Measurements from ENCODE around the gene SKA3. TPM values are rescaled to one million over a fixed set of nuclear protein-coding genes. Genes with fewer than 3 reads are reported as not detected.
"Not testable (repeated sequence)": the region's sequence is repeated elsewhere in the genome, so short reads cannot be mapped to it uniquely, and the experiment has no call there.

SKA3 gene
- total RNA-seq, 4 donors from 2014 or later, result 0.49 to 20.9 TPM; not detected in 2

- no peak overlapping the region for H3K27ac ChIP-seq
- intact Hi-C loops (cut with DNase I; ENCODE audit: low total_unique reads), result no loop called here
- H3K4me3 ChIP-seq, result no peak overlapping the region
- no peak for DNase-seq
- H3K27me3 ChIP-seq, result no peaks in the 10 kb centered on the region
- no peaks in the 10 kb centered on the region for H3K36me3 ChIP-seq
- TF ChIP-seq POLR2A (IDR thresholded peaks at IDR 0.05) (no peak), CTCF (IDR thresholded peaks at IDR 0.05) (no peak)
- no peaks in the 10 kb centered on the region for H3K4me1 ChIP-seq
- peaks cover 0 to 4% of the 10 kb centered on the region in 2 donors for H3K9me3 ChIP-seq
Observed at GRCh38 chr13:21218351-21219035, 42.1 kb upstream of the SKA3 start.

- TF ChIP-seq CTCF (IDR thresholded peaks at IDR 0.05) (no peak), POLR2A (IDR thresholded peaks at IDR 0.05) (no peak)
- intact Hi-C loops (cut with DNase I; ENCODE audit: low total_unique reads), result no loop called here
- H3K4me1 ChIP-seq, result no peaks in the 10 kb centered on the region
- no peak overlapping the region for H3K4me3 ChIP-seq
- H3K36me3 ChIP-seq, result no peaks in the 10 kb centered on the region
- H3K27ac ChIP-seq, result no peak overlapping the region
- DNase-seq, result no peak
- H3K27me3 ChIP-seq, result no peaks in the 10 kb centered on the region
- no peaks in the 10 kb centered on the region for H3K9me3 ChIP-seq
Observed at GRCh38 chr13:21216332-21216731, 40.0 kb upstream of the SKA3 start.

- H3K27ac ChIP-seq; H3K4me3 ChIP-seq; intact Hi-C loops (cut with DNase I; ENCODE audit: low total_unique reads); H3K9me3 ChIP-seq; H3K4me1 ChIP-seq; H3K36me3 ChIP-seq; DNase-seq; H3K27me3 ChIP-seq: not testable (repeated sequence)
Observed at GRCh38 chr13:21215419-21215818, 39.1 kb upstream of the SKA3 start.

GRCh38 chr13:21212138-21212775 is 35.9 kb upstream of the SKA3 start:
- no peak overlapping the region for H3K27ac ChIP-seq
- no peaks in the 10 kb centered on the region for H3K9me3 ChIP-seq
- no peak for TF ChIP-seq POLR2A (IDR thresholded peaks at IDR 0.05)
- TF ChIP-seq CTCF (IDR thresholded peaks at IDR 0.05), result no peak
- no peaks in the 10 kb centered on the region for H3K27me3 ChIP-seq
- no peaks in the 10 kb centered on the region for H3K4me1 ChIP-seq
- intact Hi-C loops (cut with DNase I; ENCODE audit: low total_unique reads), result no loop called here
- H3K36me3 ChIP-seq, result no peaks in the 10 kb centered on the region
- no peak overlapping the region for H3K4me3 ChIP-seq
- no peak for DNase-seq

- Histone ChIP-seq H3K4me1 (no peaks in the 10 kb centered on the region), H3K4me3 (no peak overlapping the region), H3K27me3 (no peaks in the 10 kb centered on the region), H3K9me3 (no peaks in the 10 kb centered on the region), H3K27ac (no peak overlapping the region), H3K36me3 (no peaks in the 10 kb centered on the region)
- DNase-seq, result no peak
- intact Hi-C loops (cut with DNase I; ENCODE audit: low total_unique reads), result no loop called here
- TF ChIP-seq POLR2A (IDR thresholded peaks at IDR 0.05) (no peak), CTCF (IDR thresholded peaks at IDR 0.05) (no peak)
Observed at GRCh38 chr13:21208652-21209154, 32.4 kb upstream of the SKA3 start.

Data from uterus (tissue), 4 donors.